SH-SY5Y (cell line): ENCODE measurements around the gene GALNT18.
A peak's percentile ranks its signal among the peaks of the same experiment; 100 is the strongest.

Experiments used
- GATA2 ChIP-seq: IDR thresholded peaks from 2 replicates; pipeline ENCODE4 v1.6.1; 2011; ENCODE audit warnings: mild to moderate bottlenecking, low read depth, low read length
- GATA3 ChIP-seq: IDR thresholded peaks from 2 replicates; pipeline ENCODE4 v1.6.1; 2011; ENCODE audit warnings: low read depth, mild to moderate bottlenecking, low read length, moderate library complexity

Gene GALNT18

DNA sequence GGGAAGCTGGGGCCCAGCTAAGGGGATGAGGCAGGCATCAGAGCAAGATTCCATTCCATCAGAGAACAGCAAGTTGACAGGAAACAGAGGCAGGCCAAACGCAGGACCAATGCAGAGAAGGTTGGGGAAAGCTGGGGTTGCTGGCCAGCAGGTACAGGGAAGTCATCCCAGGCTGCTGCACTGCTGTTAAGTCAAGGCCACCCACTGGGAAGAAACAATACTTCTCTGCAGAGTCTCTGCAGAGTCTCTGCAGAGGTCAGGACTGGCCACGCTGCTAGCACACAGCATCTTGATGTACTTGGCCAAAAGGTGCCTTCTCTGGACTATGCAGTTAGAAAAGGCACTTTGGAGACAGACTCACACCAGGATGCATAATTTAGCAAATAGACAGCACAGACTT is 200.3 kb downstream of the GALNT18 start:
- no peak for TF ChIP-seq GATA2
- no peak for TF ChIP-seq GATA3

DNA sequence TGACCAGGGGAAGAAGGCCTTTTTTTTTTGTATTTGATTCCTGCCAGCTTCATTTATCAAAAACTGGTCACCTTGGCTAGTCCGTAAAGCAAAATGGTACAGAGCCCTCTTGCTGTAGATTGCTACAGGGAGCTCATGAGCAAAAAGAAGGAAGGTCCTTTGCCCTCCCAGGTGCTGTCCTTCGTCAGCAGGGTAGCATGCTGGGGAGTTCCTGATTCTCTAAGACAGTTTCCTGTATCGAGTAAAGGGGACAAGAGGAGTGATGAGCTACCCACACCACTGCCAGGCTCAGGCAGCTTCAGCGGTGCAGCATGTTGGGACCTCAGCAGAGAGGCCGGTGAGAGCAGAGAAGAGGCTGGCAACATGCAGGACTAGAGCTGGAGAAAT is 200.9 kb downstream of the GALNT18 start:
- TF ChIP-seq GATA3 = no peak
- TF ChIP-seq GATA2 = no peak

DNA sequence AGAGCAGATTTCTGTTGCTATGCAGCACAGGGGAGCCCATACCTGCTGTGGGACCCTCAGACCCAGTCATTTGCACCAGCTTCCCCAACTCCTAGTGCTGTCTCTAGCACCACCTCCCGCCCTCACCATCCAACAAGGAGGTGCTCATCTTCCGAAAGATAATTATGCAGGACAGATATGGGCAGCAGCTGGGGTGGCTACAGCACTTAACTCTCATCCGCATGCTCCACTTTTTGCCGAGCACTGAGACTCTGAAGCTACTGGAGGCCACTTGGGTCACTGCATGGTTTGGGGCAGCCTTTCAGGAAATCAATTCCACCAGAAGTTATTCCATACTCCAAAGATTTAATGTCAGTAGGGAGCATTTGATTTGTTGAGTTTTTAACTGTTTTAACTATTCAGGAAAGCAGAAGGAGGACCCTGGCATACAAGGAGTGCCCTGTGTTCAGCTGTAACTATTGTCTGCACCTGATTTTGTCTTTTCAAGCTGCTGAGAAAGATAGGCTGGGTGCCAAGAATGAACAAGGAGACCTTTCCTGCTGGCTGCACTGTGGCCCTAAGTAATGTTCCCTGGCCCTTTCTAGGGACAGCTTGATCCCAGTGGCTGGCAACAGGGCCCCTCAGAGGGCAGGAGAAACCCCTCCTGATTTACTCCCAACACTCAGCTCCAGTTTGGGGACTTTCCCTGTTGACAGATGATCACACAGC is 201.5 kb downstream of the GALNT18 start:
- TF ChIP-seq GATA3 = no peak
- 0 out of 2 replicates have a peak, but pooled peaks have one; percentile 24 for TF ChIP-seq GATA2

- TF ChIP-seq GATA2 (no peak), GATA3 (no peak)
Observed at GRCh38 chr11:11419747-11420146, 202.1 kb downstream of the GALNT18 start.

GRCh38 chr11:11416917-11417316 is 204.9 kb downstream of the GALNT18 start:
- no peak for TF ChIP-seq GATA3
- TF ChIP-seq GATA2 = no peak

GRCh38 chr11:11416502-11416901 is 205.3 kb downstream of the GALNT18 start:
- TF ChIP-seq GATA2 (no peak), GATA3 (no peak)

- TF ChIP-seq GATA2 (no peak), GATA3 (no peak)
Observed at GRCh38 chr11:11415901-11416300, 205.9 kb downstream of the GALNT18 start.

- TF ChIP-seq GATA2 (no peak), GATA3 (no peak)
Observed at GRCh38 chr11:11414996-11415395, 206.8 kb downstream of the GALNT18 start.

- TF ChIP-seq GATA3 (no peak), GATA2 (no peak)
Observed at GRCh38 chr11:11413776-11414175, 208.0 kb downstream of the GALNT18 start.

DNA sequence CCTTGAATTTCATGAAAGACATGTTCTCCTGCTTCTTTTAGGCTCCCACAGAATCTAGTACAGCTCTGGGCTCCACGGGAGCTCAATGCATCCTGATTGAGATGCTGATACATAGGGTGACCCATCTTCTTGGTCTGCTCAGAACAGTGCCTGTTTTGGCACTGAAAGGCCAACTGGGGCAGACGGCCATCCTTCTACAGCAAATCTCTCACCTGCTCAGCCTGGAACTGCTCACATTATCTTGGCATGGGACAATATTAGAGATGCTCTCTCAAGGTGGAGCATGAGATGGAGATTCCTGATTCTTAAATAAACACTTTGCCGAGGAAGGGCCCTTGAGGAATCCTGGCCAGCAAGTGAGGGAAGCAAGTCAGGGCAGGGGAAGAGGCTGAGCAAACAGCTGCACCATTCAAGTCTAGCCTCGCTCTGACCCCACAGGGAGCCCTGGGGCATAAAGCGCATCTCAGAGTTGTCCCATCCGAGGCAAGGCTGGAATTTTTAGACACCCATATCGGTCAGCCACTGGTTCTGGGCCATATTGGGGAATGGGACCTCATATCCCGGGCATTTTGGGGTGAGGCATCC is 210.3 kb downstream of the GALNT18 start:
- no peak for TF ChIP-seq GATA2
- TF ChIP-seq GATA3 = no peak

DNA sequence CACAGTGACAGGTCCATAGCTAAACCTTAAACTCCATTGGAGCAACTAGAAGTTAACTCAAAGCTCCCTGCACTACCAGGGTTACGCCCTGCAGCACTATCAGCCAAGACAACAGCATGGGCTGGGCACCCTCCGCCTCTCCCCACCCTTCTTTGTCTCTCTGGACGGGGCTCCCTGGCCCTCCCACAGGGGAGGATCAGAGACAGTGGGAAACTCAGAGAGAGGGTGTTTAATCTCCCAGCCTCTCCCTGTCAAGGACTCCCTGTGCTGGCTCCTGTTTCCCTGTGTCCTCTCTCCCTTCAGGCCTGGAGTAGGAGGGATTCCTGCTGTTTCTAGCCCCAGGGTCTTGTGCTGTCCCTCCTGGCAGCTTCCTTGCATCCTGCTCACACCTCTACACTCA is 211.9 kb downstream of the GALNT18 start:
- no peak for TF ChIP-seq GATA2

DNA sequence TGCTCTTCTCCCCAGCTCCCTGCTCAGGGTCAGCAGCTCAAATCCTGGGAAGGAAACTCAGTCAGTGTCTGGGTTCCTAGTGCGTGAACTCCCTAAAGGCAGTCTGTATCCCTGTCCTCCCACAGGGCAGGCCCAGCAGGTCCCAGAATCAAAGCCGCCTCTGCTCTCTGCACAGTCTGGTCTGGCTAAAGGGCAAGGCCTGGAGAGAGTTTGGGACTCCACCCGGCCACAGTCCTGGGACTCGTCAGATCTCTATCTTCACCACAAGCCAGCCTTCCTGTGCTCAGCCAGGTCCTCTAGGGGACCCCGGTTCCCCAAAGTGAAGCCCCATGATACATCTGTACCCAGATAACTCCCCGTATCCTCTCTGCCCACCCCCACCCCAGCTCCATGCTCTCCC is 212.6 kb downstream of the GALNT18 start:
- TF ChIP-seq GATA2 = peak; percentile 71
- no peak for TF ChIP-seq GATA3

DNA sequence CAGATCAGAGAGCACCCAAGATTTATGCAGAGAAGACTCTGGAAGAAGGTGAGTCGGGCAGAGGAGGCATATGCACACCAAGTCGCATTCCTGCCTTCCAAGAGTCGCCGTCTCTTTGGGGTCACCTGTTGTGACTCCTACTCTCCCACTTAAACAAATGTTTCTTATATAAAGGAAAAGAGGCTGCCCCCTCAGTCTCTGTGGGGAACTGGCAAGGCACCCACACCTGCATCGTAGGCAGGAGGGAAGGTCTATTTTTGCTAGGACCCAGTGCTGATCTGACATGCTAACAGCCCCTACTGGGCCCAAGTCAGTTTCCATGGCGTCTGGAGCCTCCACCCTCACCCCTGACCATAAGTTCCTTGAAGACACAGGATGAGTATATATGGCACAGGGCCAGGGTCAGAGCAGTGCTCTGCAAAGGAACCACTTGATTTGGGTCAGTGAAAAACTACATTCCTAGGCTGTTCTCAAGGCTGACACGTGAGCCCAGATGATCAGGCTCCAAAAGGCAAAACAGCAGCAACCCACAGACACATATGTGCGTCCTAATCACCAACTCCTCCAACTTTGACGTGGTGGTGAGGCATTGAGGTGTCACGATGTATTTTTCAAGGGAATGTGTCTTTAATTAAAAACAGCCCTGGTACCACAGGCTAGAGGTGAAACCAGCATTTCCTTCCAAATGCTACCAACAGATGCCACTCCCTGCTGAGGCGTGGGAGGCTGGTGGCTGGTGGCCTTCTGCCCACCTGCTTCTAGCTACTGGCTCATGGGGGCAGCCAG is 213.2 kb downstream of the GALNT18 start:
- TF ChIP-seq GATA3 = no peak
- no peak for TF ChIP-seq GATA2

- TF ChIP-seq GATA3 = no peak
Observed at GRCh38 chr11:11407763-11408084, 214.1 kb downstream of the GALNT18 start.

GRCh38 chr11:11407065-11407762 is 214.6 kb downstream of the GALNT18 start:
- TF ChIP-seq GATA2 (peak; percentile 61), GATA3 (no peak)
